Body of pancreas (tissue), 4 donors: ENCODE data around the gene POC1A. TPM values are rescaled to one million over a fixed set of nuclear protein-coding genes. Genes with fewer than 3 reads are reported as not detected.
"Not testable (repeated sequence)": the region's sequence is repeated elsewhere in the genome, so short reads cannot be mapped to it uniquely, and the experiment has no call there.

Experiments
- ATAC-seq: fragments of 150-250 bp; one replicate; pipeline ENCODE4 v1.9.1; 2016
- DNase-seq, 4 donors: peaks; one replicate each; pipeline ENCODE4 v3.0.0-alpha.2; 2019
- H3K27ac ChIP-seq, 4 donors: fragments of 200-600 bp; sonication (generic); 1 replicate in 3 of 4; 2 replicates in 1 of 4; pipeline versions ENCODE4 v1.5.1 to v1.6.1; 2016 to 2019; ENCODE audit warnings: mild to moderate bottlenecking in 1 of 4, mixed read lengths in 1 of 4, moderate library complexity in 1 of 4
- H3K27me3 ChIP-seq, 2 donors: fragments of 200-600 bp; sonication (generic); one replicate each; pipeline ENCODE4 v1.6.0; 2016; ENCODE audit warnings: mild to moderate bottlenecking in 1 of 2
- H3K36me3 ChIP-seq, 2 donors: fragments of 200-600 bp; sonication (generic); replicated peaks in 1 of 2; 2 replicates each; pipeline ENCODE4 v1.5.1; 2016; ENCODE audit warnings: low read depth in 2 of 2; ENCODE audit not compliant: insufficient read depth in 1 of 2
- H3K4me1 ChIP-seq: fragments of 200-600 bp; sonication (generic); one replicate; pipeline ENCODE4 v1.6.0; 2016
- H3K4me3 ChIP-seq, 2 donors: fragments of 200-600 bp; sonication (generic); 1 replicate in 1 of 2; 2 replicates in 1 of 2; pipeline ENCODE4 v1.5.1; 2016 to 2019
- H3K9me3 ChIP-seq, 3 donors: fragments of 200-600 bp; sonication (generic); 1 replicate in 2 of 3; 2 replicates in 1 of 3; pipeline ENCODE4 v1.5.1; 2016
- POLR2A ChIP-seq, 3 donors: fragments of 450-650 bp; IDR thresholded peaks; one replicate each; pipeline ENCODE4 v1.6.1; 2016; ENCODE audit warnings: antibody characterized with exemption in 3 of 3, mild to moderate bottlenecking in 2 of 3
- WGBS, 2 donors: methylation state at CpG; one replicate each; pipeline ENCODE4 v1.1.5; 2017; 5-methylcytosine and 5-hydroxymethylcytosine counted together
- intact Hi-C: fragments of 100-400 bp; cut with DNase I; formaldehyde crosslinking; loops from one replicate; pipeline ENCODE4 v1.15.1; 2023
- total RNA-seq, 2 donors: library from RNA; depleted of rRNA; stranded (reverse); fragments of >200 nt; gene quantifications; one replicate each; pipeline ENCODE4 v1.1.0, GENCODE V29; 2016
- TF ChIP-seq, protein P1 (sequence below), 7 experiments: fragments of 450-650 bp in 4 of 7; fragments of 200-600 bp in 3 of 7; sonication (generic) in 3 of 7; IDR thresholded peaks; one replicate each; pipeline ENCODE4 v1.5.1; 2016 to 2019; ENCODE audit warnings: antibody characterized with exemption in 7 of 7

Gene POC1A
- total RNA-seq, 2 donors from 2014 or later, result 0.26 to 3.3 TPM

DNA sequence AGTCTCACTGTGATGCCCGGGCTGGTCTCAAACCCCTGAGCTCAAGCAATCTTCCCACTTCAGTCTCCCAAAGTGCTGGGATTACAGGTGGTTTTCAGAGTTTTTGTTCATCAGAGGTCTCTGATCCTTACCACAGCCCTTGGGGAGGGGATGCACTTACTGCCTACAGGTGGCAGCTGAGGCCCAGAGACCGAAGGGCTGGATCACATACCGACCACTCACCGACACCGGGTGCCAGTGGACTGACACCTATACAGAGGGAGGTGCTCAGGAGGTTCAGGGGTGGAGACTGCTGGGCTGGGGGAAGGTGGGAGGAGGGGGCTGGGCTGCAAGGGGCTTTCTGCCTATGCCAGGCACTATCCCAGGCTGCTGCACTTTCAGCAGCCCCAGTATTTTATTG lies 117.4 kb downstream of the POC1A start:
- Histone ChIP-seq H3K4me1 (peaks cover 5% of the 10 kb centered on the region), H3K27ac (no peak overlapping the region), H3K36me3 (no peaks in the 10 kb centered on the region), H3K4me3 (no peak overlapping the region), H3K9me3 (no peaks in the 10 kb centered on the region), H3K27me3 (no peaks in the 10 kb centered on the region)
- 26 to 42% methylated on average over 1 to 5 of the region's 5 CpGs for WGBS, 2 donors
- ATAC-seq, result no peak
- TF ChIP-seq POLR2A (IDR thresholded peaks at IDR 0.05), result no peak
- intact Hi-C loops, result no loop called here
- no peak for DNase-seq

- Histone ChIP-seq H3K9me3 (no peaks in the 10 kb centered on the region), H3K4me1 (peaks cover 5% of the 10 kb centered on the region), H3K27me3 (no peaks in the 10 kb centered on the region), H3K27ac (no peak overlapping the region), H3K36me3 (no peaks in the 10 kb centered on the region), H3K4me3 (no peak overlapping the region)
- ATAC-seq (no peak), DNase-seq (no peak)
- 75 to 78% methylated on average over 4 to 5 of the region's 5 CpGs for WGBS, 2 donors
- TF ChIP-seq POLR2A (IDR thresholded peaks at IDR 0.05), result no peak
- TF ChIP-seq, protein P1, sequence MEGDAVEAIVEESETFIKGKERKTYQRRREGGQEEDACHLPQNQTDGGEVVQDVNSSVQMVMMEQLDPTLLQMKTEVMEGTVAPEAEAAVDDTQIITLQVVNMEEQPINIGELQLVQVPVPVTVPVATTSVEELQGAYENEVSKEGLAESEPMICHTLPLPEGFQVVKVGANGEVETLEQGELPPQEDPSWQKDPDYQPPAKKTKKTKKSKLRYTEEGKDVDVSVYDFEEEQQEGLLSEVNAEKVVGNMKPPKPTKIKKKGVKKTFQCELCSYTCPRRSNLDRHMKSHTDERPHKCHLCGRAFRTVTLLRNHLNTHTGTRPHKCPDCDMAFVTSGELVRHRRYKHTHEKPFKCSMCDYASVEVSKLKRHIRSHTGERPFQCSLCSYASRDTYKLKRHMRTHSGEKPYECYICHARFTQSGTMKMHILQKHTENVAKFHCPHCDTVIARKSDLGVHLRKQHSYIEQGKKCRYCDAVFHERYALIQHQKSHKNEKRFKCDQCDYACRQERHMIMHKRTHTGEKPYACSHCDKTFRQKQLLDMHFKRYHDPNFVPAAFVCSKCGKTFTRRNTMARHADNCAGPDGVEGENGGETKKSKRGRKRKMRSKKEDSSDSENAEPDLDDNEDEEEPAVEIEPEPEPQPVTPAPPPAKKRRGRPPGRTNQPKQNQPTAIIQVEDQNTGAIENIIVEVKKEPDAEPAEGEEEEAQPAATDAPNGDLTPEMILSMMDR (IDR thresholded peaks at IDR 0.05), result no peak
- intact Hi-C loops, result no loop called here
Measured at GRCh38 chr3:52036222-52036694, 118.0 kb downstream of the POC1A start.

DNA sequence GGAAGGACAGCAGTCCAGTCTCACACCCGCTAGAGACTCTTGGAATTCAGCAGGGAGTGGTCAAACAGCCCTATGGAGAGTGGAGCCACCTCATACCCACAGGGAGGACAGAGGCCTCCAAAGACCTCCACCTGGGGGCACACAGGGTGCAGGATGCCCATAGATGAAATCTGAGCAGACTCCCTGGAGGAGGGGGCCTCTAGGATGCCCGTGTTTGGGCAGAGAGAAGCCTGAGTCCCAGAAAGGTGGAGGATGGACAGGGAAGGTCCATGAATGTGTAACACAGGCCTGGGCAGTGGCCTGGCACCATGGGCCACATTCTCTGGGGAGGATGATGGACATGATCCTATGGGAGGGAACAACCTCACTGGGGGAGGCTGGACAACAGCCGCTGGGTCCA lies 119.6 kb downstream of the POC1A start:
- ATAC-seq (no peak), DNase-seq (no peak)
- Histone ChIP-seq H3K4me3 (no peak overlapping the region), H3K36me3 (no peaks in the 10 kb centered on the region), H3K9me3 (no peaks in the 10 kb centered on the region), H3K27me3 (no peaks in the 10 kb centered on the region), H3K4me1 (peaks cover 4% of the 10 kb centered on the region), H3K27ac (no peak overlapping the region)
- TF ChIP-seq, protein P1 (IDR thresholded peaks at IDR 0.05), result no peak
- TF ChIP-seq POLR2A (IDR thresholded peaks at IDR 0.05), result no peak
- WGBS, 2 donors, result 81 to 83% methylated on average over 2 to 3 of the region's 3 CpGs
- intact Hi-C loops, result no loop called here

GRCh38 chr3:52034212-52034611 lies 120.0 kb downstream of the POC1A start:
- no peaks in the 10 kb centered on the region for H3K4me1 ChIP-seq
- intact Hi-C loops, result no loop called here
- H3K9me3 ChIP-seq, result no peaks in the 10 kb centered on the region
- WGBS, 2 donors, result 76 to 100% methylated on average over 3 to 5 of the region's 5 CpGs
- H3K4me3 ChIP-seq, result no peak overlapping the region
- ATAC-seq (no peak), DNase-seq (no peak)
- no peak overlapping the region for H3K27ac ChIP-seq
- H3K36me3 ChIP-seq, result no peaks in the 10 kb centered on the region
- no peaks in the 10 kb centered on the region for H3K27me3 ChIP-seq
- TF ChIP-seq, protein P1 (IDR thresholded peaks at IDR 0.05), result no peak
- TF ChIP-seq POLR2A (IDR thresholded peaks at IDR 0.05), result no peak

DNA sequence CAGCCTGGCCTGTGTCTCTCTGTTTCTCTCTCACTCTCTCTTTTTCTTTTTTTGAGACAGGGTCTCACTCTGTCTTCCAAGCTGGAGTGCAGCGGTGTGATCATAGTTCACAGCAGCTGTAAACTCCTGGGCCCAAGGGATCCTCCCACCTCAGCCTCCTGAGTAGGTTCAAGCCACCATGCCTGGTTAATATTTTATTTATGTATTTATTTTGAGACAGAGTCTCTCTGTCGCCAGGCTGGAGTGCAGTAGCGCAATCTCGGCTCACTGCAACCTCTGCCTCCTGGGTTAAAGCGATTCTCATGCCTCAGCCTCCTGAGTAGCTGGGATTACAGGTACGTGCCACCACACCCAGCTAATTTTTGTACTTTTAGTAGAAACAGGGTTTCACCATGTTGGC lies 120.5 kb downstream of the POC1A start:
- H3K36me3 ChIP-seq, H3K27ac ChIP-seq, DNase-seq, H3K4me3 ChIP-seq, ATAC-seq, intact Hi-C loops, H3K4me1 ChIP-seq, H3K9me3 ChIP-seq, H3K27me3 ChIP-seq: not testable (repeated sequence)
- WGBS, 2 donors, result 85 to 92% methylated on average over 6 of the region's 6 CpGs

GRCh38 chr3:52032702-52033408 lies 121.4 kb downstream of the POC1A start:
- intact Hi-C loops, result no loop called here
- no peak for DNase-seq
- Histone ChIP-seq H3K27ac (no peak overlapping the region), H3K36me3 (no peaks in the 10 kb centered on the region), H3K4me3 (no peak overlapping the region), H3K27me3 (no peaks in the 10 kb centered on the region), H3K9me3 (no peaks in the 10 kb centered on the region), H3K4me1 (no peaks in the 10 kb centered on the region)
- TF ChIP-seq POLR2A (IDR thresholded peaks at IDR 0.05), result no peak
- TF ChIP-seq, protein P1 (IDR thresholded peaks at IDR 0.05), result no peak
- WGBS, 2 donors, result 74 to 83% methylated on average over 1 to 9 of the region's 11 CpGs
- no peak for ATAC-seq
